Smooth muscle cell of the umbilical artery (primary cell): ENCODE measurements around the gene WFIKKN2. TPM values are rescaled to one million over a fixed set of nuclear protein-coding genes. Genes with fewer than 3 reads are reported as not detected.

Experiments
- total RNA-seq: library from RNA; depleted of rRNA; stranded (reverse); fragments of >200 nt; gene quantifications from 2 replicates; pipeline ENCODE4 v1.2.3, GENCODE V29; 2014

The WFIKKN2 gene, protein sequence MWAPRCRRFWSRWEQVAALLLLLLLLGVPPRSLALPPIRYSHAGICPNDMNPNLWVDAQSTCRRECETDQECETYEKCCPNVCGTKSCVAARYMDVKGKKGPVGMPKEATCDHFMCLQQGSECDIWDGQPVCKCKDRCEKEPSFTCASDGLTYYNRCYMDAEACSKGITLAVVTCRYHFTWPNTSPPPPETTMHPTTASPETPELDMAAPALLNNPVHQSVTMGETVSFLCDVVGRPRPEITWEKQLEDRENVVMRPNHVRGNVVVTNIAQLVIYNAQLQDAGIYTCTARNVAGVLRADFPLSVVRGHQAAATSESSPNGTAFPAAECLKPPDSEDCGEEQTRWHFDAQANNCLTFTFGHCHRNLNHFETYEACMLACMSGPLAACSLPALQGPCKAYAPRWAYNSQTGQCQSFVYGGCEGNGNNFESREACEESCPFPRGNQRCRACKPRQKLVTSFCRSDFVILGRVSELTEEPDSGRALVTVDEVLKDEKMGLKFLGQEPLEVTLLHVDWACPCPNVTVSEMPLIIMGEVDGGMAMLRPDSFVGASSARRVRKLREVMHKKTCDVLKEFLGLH
- under 0.01 and 0.09 TPM in 2 replicates for total RNA-seq

DNA sequence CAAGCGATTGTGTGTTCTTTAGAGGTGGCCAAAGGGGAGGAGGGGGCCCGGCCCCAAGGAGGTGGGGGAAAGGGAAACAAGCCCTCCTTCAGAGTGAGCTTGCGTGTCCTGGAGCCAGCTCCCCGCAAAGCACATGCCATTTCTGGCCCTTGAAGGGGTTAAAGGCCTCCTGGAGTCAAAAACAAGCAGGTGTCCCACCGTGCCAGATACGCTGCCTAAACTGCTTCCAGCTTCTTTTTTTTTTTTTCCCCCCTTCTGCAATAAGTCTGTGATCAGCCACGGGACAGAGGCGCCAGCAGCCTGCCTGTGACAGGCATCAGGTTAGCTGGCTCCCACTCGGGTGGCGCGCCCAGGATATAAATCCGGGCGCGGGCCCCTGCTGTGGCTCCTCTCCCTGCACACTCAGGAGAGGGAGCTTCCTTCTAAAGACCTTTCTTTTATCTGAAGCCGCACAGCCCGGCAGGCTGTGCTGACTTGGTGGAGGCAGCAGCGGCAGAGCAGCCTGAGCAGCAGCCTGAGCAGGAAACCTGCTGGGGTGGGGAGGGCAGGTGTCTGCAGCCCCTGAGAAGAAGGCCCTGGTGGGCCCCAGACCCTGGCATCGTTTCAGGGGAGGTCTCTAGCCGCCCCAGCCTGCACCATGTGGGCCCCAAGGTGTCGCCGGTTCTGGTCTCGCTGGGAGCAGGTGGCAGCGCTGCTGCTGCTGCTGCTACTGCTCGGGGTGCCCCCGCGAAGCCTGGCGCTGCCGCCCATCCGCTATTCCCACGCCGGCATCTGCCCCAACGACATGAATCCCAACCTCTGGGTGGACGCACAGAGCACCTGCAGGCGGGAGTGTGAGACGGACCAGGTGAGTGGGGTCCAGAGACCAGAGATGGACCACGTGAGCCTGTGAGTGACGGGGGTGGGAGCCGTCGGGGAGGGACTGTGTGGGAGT is at the start of gene WFIKKN2:
Gene WFIKKN2 (plus strand): TSS at position 286 of the 934 bp plus-strand sequence. CDS start 352 bp downstream, at position 638.

DNA sequence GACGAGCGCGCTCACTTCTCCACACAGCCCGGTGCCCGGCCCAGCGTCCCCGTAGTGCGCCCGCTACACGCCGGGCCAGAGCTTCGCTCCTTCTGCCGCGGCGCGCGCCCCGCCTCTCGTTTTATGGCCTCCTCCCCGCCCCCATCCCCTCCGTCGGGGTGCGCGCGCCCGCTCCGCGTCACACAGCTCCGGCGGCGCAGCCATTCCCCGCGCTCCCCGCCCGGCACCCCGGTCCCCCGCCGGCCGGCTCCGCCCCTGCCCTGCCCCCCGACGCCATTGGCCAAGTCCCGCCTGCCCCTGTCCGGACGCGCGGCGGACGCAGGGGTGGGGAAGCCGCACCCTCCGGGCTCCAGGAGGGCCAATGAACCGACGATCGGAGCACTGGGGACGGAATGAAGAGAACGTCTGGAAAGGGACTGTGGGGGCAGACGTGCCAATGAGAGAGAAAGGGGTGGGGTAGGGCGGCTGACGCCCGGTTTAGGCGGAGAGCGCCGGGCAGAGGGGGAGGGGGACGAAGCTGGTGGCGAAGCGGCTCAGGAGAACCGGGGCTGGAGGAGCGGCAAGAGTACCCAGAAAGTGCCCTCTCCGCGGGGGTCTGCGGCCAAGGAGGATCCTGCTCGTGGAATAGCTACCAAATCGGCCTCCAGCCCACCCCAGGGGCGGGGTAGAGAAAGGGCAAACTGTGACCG is 31.0 kb downstream of the WFIKKN2 start, which contains the start of gene TOB1:
Gene TOB1 (minus strand): TSS at position 94 of the 689 bp plus-strand sequence. CDS start 2,337 bp downstream, outside the sequence.

Other genes with a start within 250 kb of the WFIKKN2 start
- gene ABCC3, start 200.7 kb upstream of the WFIKKN2 start, total RNA-seq, result 5.6 and 9.1 TPM in 2 replicates
- 24.1 and 32.2 TPM in 2 replicates for gene ANKRD40, start 127.7 kb upstream of the WFIKKN2 start, total RNA-seq
- 26.8 and 27.6 TPM in 2 replicates for gene LUC7L3, start 116.0 kb upstream of the WFIKKN2 start, total RNA-seq
- not detected in 2 replicates for gene ANKRD40CL, start 68.1 kb upstream of the WFIKKN2 start, total RNA-seq
- 8.7 and 11.3 TPM in 2 replicates for gene TOB1, start 30.8 kb downstream of the WFIKKN2 start, total RNA-seq